ENCODE results near the gene TMEM44.
"Not testable (repeated sequence)": the region's sequence is repeated elsewhere in the genome, so short reads cannot be mapped to it uniquely, and the experiment has no call there.

Gene TMEM44

GRCh38 chr3:194549853-194550252 lies 83.4 kb downstream of the TMEM44 start:
- DNase-seq, result no peak

- no peak for DNase-seq
Observed at GRCh38 chr3:194548346-194549321, 84.6 kb downstream of the TMEM44 start.

GRCh38 chr3:194547042-194547441 lies 86.2 kb downstream of the TMEM44 start:
- no peak for DNase-seq

GRCh38 chr3:194545538-194545937 lies 87.7 kb downstream of the TMEM44 start:
- DNase-seq, result not testable (repeated sequence)

- no peak for DNase-seq
Observed at GRCh38 chr3:194543550-194543949, 89.7 kb downstream of the TMEM44 start.

- DNase-seq, result no peak
Observed at GRCh38 chr3:194541483-194541882, 91.7 kb downstream of the TMEM44 start.

GRCh38 chr3:194540274-194540905 lies 92.8 kb downstream of the TMEM44 start:
- no peak for DNase-seq

- no peak for DNase-seq
Observed at GRCh38 chr3:194539498-194539897, 93.7 kb downstream of the TMEM44 start.

GRCh38 chr3:194537732-194538247 lies 95.4 kb downstream of the TMEM44 start:
- DNase-seq, result no peak
